ACC112 (cell line): ENCODE measurements around the gene CFAP77.

ENCODE experiments used
- H2AFZ ChIP-seq: fragments of 200-600 bp; sonication (generic); one replicate; pipeline ENCODE4 v1.6.0; 2017; ENCODE audit warnings: antibody characterized with exemption, low read length; ENCODE audit not compliant: unreplicated experiment
- H3K27ac ChIP-seq: fragments of 200-600 bp; sonication (generic); 2 replicates; pipeline ENCODE4 v1.5.1; 2014; ENCODE audit warnings: low read depth, mild to moderate bottlenecking, antibody characterized with exemption, low read length, moderate library complexity
- H3K27me3 ChIP-seq: fragments of 200-600 bp; sonication (generic); 2 replicates; pipeline ENCODE4 v1.6.1; 2014; ENCODE audit warnings: mild to moderate bottlenecking, antibody characterized with exemption, low read length, moderate library complexity, mixed read lengths; ENCODE audit not compliant: insufficient read depth
- H3K36me3 ChIP-seq: fragments of 200-600 bp; sonication (generic); 2 replicates; pipeline ENCODE4 v1.6.1; 2016; ENCODE audit warnings: mild to moderate bottlenecking, antibody characterized with exemption, low read length, moderate library complexity, mixed read lengths; ENCODE audit not compliant: insufficient read depth
- H3K4me1 ChIP-seq: fragments of 200-600 bp; sonication (generic); one replicate; pipeline ENCODE4 v1.6.1; 2016; ENCODE audit warnings: low read length, mixed read lengths; ENCODE audit not compliant: insufficient read depth, unreplicated experiment, control insufficient read depth
- H3K4me3 ChIP-seq: fragments of 200-600 bp; sonication (generic); 2 replicates; pipeline ENCODE4 v1.5.1; 2014; ENCODE audit warnings: mild to moderate bottlenecking, low read depth, low read length
- H3K79me2 ChIP-seq: fragments of 200-600 bp; sonication (generic); one replicate; pipeline ENCODE4 v1.6.0; 2016; ENCODE audit warnings: low read length; ENCODE audit not compliant: control insufficient read depth, unreplicated experiment, insufficient read depth

CFAP77 gene

GRCh38 chr9:132579427-132579798 lies 169.4 kb downstream of the CFAP77 start:
- Histone ChIP-seq H3K4me1 (no peaks in the 10 kb centered on the region), H3K79me2 (no peaks in the 10 kb centered on the region), H3K36me3 (no peaks in the 10 kb centered on the region), H3K27me3 (peaks cover 93% of the 10 kb centered on the region), H2AFZ (no peak overlapping the region), H3K27ac (no peak overlapping the region), H3K4me3 (no peak overlapping the region)

DNA sequence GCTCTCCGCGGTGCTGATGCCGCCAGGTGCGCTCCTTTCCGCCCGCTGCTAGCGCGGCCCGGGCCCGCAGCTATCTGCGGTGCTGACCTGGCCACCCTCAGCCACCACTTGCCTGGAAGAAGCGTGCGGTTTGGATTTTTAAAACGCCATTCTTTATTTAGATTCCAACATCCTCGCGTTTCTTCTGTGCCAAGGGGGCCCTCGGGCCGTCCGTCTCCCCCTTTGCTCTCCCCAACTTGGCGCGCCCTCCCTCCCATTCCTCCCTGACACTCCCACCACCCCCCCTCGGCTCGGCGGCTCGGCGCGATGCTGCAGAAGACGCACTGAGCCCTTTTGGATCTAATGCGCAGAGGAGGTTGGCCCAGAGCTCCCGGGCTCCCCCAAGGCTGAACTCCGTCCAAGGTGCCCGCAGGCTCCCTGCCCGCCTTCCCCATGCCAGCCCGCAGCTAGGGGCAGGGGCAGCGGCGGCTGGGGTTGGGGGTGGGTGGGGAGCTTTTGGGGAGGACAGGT lies 172.3 kb downstream of the CFAP77 start, which contains the start of gene BARHL1:
TSS of gene BARHL1 (plus strand) at position 331 of the 510 bp plus-strand sequence. CDS start 192 bp downstream, outside the sequence.
- H3K4me3 ChIP-seq, result peak within 1 kb of the TSS; percentile 74
- peaks cover 100% of the 10 kb centered on the region for H3K27me3 ChIP-seq

GRCh38 chr9:132582786-132583583 lies 173.0 kb downstream of the CFAP77 start:
- Histone ChIP-seq H3K4me1 (peaks cover 11% of the 10 kb centered on the region), H2AFZ (no peak overlapping the region), H3K27me3 (peaks cover 100% of the 10 kb centered on the region), H3K36me3 (no peaks in the 10 kb centered on the region), H3K4me3 (no peak overlapping the region), H3K27ac (no peak overlapping the region), H3K79me2 (no peaks in the 10 kb centered on the region)

More for the DNA sequence above, 172.3 kb downstream of the CFAP77 start, which contains the start of gene BARHL1:
- Histone ChIP-seq H3K27ac (no peak within 1 kb of the TSS), H3K36me3 (no peaks in the 10 kb centered on the region), H3K4me1 (peaks cover 11% of the 10 kb centered on the region), H3K79me2 (no peaks in the 10 kb centered on the region), H2AFZ (no peak within 1 kb of the TSS)

DNA sequence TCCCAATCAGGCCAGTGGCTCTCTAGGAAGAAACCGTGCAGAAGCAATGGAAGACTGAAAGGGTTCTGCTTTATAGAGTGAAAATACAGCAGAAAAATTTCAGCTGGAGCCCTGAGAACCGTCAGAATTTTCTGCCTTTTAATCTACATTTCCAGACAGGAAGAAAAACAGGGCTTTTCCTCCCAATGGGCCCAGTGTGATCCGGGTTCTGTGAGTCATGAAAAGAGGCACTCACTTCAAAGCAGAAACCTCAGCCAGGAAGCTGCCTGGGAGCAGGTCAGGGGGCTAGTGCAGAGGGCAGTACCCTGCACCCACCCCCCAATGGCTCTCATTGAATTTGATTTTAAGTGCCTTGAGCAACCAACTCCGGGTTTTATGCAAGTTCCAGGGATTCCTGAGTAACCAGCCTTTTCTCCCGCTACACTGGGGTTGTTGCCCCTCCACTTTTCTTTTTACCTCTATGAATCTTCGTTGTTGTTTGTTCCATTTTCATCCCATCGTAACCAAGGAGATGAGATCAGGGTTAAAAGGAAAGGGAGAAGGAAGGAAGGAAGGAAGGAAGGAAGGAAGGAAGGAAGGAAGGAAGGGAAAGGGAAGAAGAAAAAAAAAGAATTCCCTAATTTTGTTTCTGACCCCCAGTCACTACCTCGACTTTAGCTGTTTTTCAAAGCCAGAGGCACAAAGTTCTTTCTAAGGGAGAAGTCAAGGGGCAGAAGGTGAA lies 173.7 kb downstream of the CFAP77 start:
- Histone ChIP-seq H3K27me3 (peaks cover 100% of the 10 kb centered on the region), H3K4me1 (peaks cover 11% of the 10 kb centered on the region), H3K27ac (no peak overlapping the region), H2AFZ (no peak overlapping the region), H3K4me3 (no peak overlapping the region), H3K36me3 (no peaks in the 10 kb centered on the region), H3K79me2 (no peaks in the 10 kb centered on the region)

DNA sequence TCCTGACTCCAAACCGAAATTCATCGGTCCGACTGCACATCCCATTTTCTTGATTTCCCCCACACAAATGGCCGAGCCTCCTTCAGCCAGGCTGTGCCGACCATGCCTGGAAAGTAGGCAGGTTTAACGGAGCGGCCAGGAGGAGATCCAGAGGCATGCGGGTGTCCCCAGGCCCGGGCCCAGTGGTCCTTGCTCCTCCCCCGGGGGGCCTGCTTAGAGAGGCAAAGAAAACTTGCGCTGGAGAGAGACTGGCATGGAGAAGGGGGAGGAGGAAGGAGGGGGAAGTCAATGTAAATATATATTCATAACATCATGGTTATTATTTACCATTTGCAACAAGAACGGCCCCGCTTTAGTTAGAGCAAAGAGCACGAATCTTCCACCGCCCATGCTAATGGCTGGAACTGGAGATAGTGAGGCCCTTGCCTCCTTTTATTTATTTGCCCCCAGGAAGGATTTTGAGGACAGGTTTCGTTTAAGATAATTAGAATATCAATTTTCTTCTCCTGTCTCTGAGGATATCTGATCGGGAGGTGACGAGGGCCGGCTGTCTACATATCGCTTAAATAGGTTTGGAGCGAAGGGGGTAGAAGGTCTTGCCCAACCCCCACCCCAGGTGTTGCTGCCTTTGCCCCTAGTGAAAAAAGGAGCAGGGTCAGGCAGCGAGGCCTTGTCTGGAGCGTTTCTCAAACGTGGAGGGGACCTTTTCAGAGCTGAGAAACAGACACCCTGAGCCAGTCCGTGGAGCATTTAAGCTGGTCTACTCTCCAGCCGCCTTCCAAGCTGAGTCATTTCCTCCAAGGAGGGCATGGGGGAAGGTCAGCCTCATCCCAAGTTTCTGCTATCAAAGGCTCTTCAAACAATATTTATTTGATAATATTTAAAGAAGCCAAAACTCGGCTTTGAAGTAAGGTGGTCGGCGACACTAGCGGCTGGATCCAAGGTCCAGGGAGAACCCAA lies 174.9 kb downstream of the CFAP77 start:
- H3K4me1 ChIP-seq, result peaks cover 11% of the 10 kb centered on the region
- no peaks in the 10 kb centered on the region for H3K79me2 ChIP-seq
- H2AFZ ChIP-seq, result no peak overlapping the region
- no peak overlapping the region for H3K4me3 ChIP-seq
- no peak overlapping the region for H3K27ac ChIP-seq
- peaks cover 100% of the 10 kb centered on the region for H3K27me3 ChIP-seq
- H3K36me3 ChIP-seq, result no peaks in the 10 kb centered on the region

GRCh38 chr9:132585954-132586829 lies 176.2 kb downstream of the CFAP77 start:
- no peak overlapping the region for H3K27ac ChIP-seq
- H3K4me3 ChIP-seq, result no peak overlapping the region
- no peaks in the 10 kb centered on the region for H3K36me3 ChIP-seq
- H3K79me2 ChIP-seq, result no peaks in the 10 kb centered on the region
- peaks cover 100% of the 10 kb centered on the region for H3K27me3 ChIP-seq
- no peak overlapping the region for H2AFZ ChIP-seq
- H3K4me1 ChIP-seq, result peaks cover 11% of the 10 kb centered on the region

DNA sequence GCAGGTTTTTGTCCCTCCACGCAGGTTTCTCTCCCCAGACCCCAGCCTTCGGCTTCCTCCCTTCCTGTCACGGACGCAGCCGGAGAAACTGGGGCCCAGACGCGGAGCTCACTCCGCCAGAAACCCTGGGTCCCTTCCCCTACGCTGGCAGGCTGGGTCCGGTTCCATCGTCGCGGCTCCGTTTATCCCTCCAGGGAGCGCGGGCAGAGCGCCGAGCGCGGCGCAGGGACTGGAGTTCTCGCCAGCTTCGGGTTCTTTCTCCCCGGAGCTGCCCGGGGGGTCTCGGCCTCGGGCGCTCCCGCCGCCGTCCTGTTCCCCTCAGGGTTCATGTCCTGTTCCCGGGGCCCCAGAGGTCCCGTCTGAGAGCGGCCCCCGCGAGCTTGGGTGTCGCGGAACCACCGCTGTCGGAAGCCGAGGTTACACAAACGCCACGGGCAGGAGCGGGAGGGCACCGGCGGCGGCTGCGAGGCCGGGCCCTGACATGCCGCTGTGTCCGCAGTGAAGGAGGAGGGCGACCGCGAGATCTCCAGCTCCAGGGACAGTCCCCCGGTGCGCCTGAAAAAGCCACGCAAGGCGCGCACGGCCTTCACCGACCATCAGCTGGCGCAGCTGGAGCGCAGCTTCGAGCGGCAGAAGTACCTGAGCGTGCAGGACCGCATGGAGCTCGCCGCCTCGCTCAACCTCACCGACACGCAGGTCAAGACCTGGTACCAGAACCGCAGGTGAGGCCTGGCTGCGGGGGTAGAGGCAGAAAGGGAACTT lies 177.0 kb downstream of the CFAP77 start:
- no peak overlapping the region for H3K4me3 ChIP-seq
- no peak overlapping the region for H3K27ac ChIP-seq
- H3K36me3 ChIP-seq, result no peaks in the 10 kb centered on the region
- peaks cover 11% of the 10 kb centered on the region for H3K4me1 ChIP-seq
- peaks cover 93% of the 10 kb centered on the region for H3K27me3 ChIP-seq
- no peaks in the 10 kb centered on the region for H3K79me2 ChIP-seq
- H2AFZ ChIP-seq, result no peak overlapping the region

DNA sequence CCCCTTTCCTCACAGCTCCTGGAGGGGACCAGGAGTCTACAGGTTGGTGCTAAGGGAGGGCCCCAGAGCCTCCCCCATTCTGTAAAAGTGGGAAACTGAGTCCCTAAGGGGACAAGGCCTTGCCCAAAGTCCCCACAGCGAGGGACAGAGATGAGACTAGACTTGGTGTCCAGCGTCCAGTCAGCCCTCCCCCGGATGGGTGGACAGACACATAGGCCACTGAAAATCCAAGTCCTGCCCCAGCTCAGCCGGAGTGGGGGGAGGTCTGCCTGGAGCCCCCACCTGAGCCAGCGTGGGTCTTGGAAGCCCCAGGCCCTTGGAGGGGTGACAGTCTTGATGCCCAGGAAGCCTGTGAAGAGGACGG lies 177.6 kb downstream of the CFAP77 start:
- peaks cover 11% of the 10 kb centered on the region for H3K4me1 ChIP-seq
- no peak overlapping the region for H3K4me3 ChIP-seq
- no peak overlapping the region for H3K27ac ChIP-seq
- H3K27me3 ChIP-seq, result peaks cover 88% of the 10 kb centered on the region
- no peak overlapping the region for H2AFZ ChIP-seq
- H3K36me3 ChIP-seq, result no peaks in the 10 kb centered on the region
- H3K79me2 ChIP-seq, result no peaks in the 10 kb centered on the region

GRCh38 chr9:132588098-132588497 lies 178.1 kb downstream of the CFAP77 start:
- no peak overlapping the region for H2AFZ ChIP-seq
- H3K4me1 ChIP-seq, result peaks cover 11% of the 10 kb centered on the region
- no peaks in the 10 kb centered on the region for H3K36me3 ChIP-seq
- H3K79me2 ChIP-seq, result no peaks in the 10 kb centered on the region
- H3K27me3 ChIP-seq, result peaks cover 82% of the 10 kb centered on the region
- H3K4me3 ChIP-seq, result no peak overlapping the region
- no peak overlapping the region for H3K27ac ChIP-seq
